AG09309 (cell line): ENCODE results near the gene SF3A2.

Source experiments
- DNase-seq: peaks from one replicate; pipeline ENCODE4 v3.0.0-alpha.2; 2010; ENCODE audit warnings: low read depth
- H3K4me3 ChIP-seq: 2 replicates; pipeline ENCODE4 v1.5.1; 2011; ENCODE audit warnings: mild to moderate bottlenecking, low read depth, low read length, moderate library complexity; ENCODE audit not compliant: control insufficient read depth
- TF ChIP-seq, protein P1 (sequence below): IDR thresholded peaks from 2 replicates; pipeline ENCODE4 v1.5.1; 2011; ENCODE audit warnings: mild to moderate bottlenecking, low read depth, low read length, inconsistent platforms; ENCODE audit not compliant: insufficient read depth, control insufficient read depth; ENCODE audit errors: missing control alignments

The SF3A2 gene

DNA sequence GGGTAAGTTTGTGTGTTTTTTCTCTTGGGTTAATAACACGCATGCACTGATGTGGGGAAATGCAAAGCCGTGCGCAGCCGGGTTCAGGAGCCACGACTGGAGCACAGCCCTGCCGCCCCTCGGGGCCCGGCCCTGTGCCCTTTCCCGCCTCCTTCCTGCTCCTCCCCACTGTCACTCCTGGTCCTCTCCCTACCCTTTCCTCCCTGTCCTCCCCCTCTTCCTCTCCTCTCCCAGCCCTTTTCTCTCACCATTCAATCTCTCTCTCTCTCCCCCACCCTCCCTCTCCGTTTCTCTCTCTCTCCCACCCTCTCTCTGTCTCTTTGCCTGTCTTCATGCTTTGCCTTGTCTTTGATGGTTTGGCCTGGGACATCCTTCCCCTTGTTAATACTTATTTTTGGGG, 27.6 kb upstream of the SF3A2 start:
- H3K4me3 ChIP-seq = no peak overlapping the region
- no peak for DNase-seq
- TF ChIP-seq, protein P1, sequence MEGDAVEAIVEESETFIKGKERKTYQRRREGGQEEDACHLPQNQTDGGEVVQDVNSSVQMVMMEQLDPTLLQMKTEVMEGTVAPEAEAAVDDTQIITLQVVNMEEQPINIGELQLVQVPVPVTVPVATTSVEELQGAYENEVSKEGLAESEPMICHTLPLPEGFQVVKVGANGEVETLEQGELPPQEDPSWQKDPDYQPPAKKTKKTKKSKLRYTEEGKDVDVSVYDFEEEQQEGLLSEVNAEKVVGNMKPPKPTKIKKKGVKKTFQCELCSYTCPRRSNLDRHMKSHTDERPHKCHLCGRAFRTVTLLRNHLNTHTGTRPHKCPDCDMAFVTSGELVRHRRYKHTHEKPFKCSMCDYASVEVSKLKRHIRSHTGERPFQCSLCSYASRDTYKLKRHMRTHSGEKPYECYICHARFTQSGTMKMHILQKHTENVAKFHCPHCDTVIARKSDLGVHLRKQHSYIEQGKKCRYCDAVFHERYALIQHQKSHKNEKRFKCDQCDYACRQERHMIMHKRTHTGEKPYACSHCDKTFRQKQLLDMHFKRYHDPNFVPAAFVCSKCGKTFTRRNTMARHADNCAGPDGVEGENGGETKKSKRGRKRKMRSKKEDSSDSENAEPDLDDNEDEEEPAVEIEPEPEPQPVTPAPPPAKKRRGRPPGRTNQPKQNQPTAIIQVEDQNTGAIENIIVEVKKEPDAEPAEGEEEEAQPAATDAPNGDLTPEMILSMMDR = no peak

DNA sequence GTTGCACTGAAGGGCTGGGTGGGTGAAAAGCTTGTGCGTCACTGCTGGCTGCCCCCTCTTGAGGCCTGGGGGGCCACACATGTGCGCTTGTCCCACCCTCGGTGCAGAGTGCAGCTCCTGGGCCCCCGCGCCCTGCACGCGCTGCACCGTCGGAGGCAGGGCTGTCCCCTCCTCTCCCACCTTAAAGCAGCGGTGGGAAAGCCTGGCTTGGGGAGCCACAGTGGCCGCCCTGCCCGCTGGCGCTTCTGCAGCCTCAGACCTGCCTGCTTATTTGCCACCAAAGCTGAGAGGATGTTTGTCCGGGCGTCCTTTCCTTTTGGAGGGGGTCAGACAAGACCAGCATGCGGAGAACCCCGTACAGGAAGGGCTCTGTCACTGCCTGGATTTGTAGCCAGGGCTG, 27.2 kb upstream of the SF3A2 start:
- no peak overlapping the region for H3K4me3 ChIP-seq
- TF ChIP-seq, protein P1 = no peak

DNA sequence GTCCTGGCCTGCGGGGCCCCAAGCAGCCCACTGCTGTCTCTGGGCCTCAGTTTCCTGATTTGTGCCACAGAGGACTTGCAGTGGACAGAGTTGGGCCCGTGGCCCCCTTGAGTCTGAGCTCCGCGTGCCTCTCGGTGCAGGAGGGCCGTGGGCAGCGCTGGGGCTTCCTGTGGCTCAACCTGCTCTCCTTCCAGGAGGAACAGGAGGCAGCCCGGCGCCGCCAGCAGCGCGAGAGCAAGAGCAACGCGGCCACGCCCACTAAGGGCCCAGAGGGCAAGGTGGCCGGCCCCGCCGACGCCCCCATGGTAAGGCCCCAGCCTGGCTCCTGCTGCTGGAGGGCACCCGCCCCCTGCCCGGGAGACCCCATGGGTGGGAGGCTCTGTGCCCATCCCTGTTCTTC, 26.4 kb upstream of the SF3A2 start:
- no peak for DNase-seq
- no peak overlapping the region for H3K4me3 ChIP-seq
- TF ChIP-seq, protein P1 = no peak

More for the DNA sequence above, 27.2 kb upstream of the SF3A2 start:
- no peak for DNase-seq

DNA sequence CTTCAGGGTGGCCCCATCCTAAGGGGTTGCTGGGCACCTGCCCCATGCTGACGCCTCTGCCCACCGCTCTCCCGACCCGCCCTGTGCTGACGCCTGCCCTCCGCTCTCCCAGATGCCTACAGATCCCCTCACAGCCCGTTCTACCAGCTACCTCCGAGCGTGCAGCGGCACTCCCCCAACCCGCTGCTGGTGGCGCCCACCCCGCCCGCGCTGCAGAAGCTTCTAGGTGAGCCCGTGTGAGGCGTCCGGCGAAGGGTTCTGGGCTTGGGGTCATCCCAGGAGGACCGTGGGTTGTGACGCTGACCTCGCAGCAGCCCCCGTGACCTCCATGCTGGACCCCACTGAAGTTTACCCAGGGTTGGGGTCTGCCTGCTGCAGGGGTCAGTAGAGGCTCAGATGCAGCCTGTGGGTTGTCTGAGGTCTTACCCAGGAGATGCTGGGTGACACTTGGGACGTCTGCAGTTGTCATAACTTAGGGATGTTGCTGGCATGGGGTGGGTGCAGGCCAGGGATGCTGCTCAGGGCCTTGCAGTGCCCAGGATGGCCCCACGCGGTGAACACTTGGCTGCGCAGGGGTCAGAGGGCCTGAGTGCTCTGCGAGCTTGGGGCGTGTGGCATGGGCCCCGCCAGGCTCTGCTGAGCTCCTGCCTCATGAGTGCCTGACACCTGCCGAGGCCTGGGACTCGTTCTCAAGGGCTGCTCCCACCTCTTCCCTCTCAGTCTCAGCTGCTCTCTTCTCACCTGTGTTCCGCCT, 25.5 kb upstream of the SF3A2 start:
- no peak for DNase-seq
- H3K4me3 ChIP-seq = no peak overlapping the region
- TF ChIP-seq, protein P1 = no peak

DNA sequence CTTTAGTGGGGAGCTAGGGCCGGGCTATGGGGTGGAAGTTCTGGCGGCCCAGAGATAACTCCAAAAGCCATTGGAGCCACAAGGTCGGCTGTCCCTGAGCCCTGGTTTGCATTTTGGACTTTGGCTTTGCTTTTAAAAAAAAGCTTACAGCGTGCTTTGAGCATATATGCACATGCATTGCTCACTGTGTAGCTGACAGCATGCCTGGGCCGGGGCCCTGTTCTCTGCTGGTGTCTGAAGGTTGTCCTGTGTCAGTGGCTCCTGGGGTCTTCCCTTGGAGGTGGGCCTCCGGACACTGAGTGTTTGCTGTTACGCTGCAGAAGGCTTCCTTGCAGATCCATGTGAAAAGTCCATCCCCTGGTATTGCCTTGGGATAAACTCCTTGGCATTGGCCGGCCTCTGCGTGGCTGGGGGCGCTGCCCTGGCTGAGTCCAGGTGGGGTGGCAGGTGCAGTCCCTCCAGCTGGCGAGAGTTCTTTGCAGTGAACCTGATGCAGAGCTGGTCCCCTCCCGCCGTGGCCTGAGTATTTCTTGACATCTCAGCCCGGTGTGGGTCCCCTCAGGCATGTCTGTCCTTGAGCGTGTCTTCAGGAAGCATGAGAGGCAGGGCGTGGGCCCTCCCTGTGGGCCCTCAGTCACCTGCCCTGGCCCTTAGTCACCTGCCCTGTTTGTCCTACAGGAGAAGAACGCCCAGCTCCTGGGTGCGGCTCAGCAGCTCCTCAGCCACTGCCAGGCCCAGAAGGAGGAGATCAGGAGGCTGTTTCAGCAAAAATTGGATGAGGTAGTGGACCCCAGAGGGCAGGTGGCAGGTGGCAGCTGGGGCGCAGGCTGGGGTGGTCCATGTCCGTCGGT, 23.5 kb upstream of the SF3A2 start:
- TF ChIP-seq, protein P1 = no peak
- H3K4me3 ChIP-seq = no peak overlapping the region
- DNase-seq = no peak

DNA sequence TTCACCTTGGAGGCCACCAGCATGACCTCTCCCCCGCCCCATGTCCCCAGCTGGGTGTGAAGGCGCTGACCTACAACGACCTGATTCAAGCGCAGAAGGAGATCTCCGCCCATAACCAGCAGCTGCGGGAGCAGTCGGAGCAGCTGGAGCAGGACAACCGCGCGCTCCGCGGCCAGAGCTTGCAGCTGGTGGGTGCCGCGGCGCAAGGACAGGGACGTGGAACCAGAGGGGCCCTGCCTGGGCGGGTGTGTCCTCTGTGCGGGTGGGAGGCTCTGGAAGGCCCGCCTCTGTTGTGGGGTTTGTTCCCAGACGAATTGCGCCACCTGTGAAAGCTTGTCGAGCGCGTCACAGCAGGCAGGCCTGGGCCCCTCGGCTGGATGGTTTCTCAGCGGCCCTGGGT, 22.8 kb upstream of the SF3A2 start:
- TF ChIP-seq, protein P1 = no peak
- DNase-seq = no peak
- no peak overlapping the region for H3K4me3 ChIP-seq
